Measurements from ENCODE around the gene LCN1. TPM values are rescaled to one million over a fixed set of nuclear protein-coding genes. Genes with fewer than 3 reads are reported as not detected.

The LCN1 gene
- total and polyA plus RNA-seq, 4 donors, result not detected

DNA sequence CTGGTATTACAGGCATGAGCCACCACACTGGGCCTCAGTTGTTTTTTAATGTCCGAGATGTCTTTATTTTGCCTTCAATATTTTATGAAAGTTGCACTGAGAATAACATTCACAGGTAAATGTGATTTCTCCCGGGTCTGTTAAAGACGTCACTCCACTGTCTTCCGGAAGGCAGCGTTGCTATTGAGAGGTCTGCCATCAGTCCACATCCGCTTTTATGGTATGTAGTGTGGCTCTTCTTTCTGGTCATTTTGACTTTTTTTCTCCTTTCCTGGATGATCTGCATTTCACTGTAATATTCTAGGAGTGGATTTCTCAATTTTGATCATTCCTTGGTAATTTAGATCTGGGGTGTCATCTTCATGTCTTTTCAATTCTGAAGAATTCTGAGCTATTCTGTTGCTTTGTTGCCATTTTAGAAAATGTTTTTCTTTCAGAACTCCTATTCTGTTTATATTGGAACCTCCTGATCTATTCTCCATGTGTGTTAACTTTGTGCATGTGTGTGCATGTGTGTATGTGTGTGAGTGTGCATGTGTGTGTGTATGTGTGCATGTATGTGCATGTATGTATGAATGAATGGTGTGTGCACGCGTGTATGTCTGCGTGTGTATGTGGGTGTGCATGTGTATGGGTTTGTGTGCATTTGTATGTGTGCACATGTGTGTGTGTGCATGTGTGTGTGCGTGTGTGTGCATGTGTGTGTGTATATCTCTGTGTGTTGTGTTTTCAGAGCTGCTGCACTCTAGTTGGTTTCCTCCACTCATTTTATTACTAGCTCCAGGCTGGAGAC, 1.9 kb upstream of the LCN1 start:
- H3K9me3 ChIP-seq (ENCODE audit: control insufficient read depth in 4 of 4, low read length in 3 of 4), result no peaks in the 10 kb centered on the region
- no peaks in the 10 kb centered on the region for H3K4me1 ChIP-seq (ENCODE audit: control insufficient read depth in 4 of 4, insufficient read depth in 4 of 4, low read length in 3 of 4)
- H3K9ac ChIP-seq (ENCODE audit: low read depth in 1 of 2, low read length in 2 of 2), result no peak overlapping the region
- H3K36me3 ChIP-seq (ENCODE audit: control insufficient read depth in 4 of 4, insufficient read depth in 3 of 4, low read depth in 1 of 4, low read length in 3 of 4), result no peaks in the 10 kb centered on the region
- DNase-seq (ENCODE audit: low spot score), result no peak
- TF ChIP-seq RXRA (IDR thresholded peaks at IDR 0.05) (no peak), YY1 (IDR thresholded peaks at IDR 0.05) (no peak), GABPA (IDR thresholded peaks at IDR 0.05 in 1 of 2, conservative IDR thresholded peaks at IDR 0.05 in 1 of 2) (no peak), HNF4G (IDR thresholded peaks at IDR 0.05) (no peak), RAD21 (IDR thresholded peaks at IDR 0.05) (no peak), FOXA1 (IDR thresholded peaks at IDR 0.05) (no peak), JUND (IDR thresholded peaks at IDR 0.05) (no peak), SP1 (IDR thresholded peaks at IDR 0.05) (no peak), TAF1 (conservative IDR thresholded peaks at IDR 0.05) (no peak), HNF4A (conservative IDR thresholded peaks at IDR 0.05) (no peak), FOXA2 (IDR thresholded peaks at IDR 0.05) (no peak), NR2F2 (IDR thresholded peaks at IDR 0.05) (no peak), EGR1 (IDR thresholded peaks at IDR 0.05; ENCODE audit: low read depth in 2 of 2) (no peak), CTCF (IDR thresholded peaks at IDR 0.05; ENCODE audit: low read depth, low read length, missing input control) (no peak), MAX (IDR thresholded peaks at IDR 0.05) (no peak)
- TF ChIP-seq, protein P1, sequence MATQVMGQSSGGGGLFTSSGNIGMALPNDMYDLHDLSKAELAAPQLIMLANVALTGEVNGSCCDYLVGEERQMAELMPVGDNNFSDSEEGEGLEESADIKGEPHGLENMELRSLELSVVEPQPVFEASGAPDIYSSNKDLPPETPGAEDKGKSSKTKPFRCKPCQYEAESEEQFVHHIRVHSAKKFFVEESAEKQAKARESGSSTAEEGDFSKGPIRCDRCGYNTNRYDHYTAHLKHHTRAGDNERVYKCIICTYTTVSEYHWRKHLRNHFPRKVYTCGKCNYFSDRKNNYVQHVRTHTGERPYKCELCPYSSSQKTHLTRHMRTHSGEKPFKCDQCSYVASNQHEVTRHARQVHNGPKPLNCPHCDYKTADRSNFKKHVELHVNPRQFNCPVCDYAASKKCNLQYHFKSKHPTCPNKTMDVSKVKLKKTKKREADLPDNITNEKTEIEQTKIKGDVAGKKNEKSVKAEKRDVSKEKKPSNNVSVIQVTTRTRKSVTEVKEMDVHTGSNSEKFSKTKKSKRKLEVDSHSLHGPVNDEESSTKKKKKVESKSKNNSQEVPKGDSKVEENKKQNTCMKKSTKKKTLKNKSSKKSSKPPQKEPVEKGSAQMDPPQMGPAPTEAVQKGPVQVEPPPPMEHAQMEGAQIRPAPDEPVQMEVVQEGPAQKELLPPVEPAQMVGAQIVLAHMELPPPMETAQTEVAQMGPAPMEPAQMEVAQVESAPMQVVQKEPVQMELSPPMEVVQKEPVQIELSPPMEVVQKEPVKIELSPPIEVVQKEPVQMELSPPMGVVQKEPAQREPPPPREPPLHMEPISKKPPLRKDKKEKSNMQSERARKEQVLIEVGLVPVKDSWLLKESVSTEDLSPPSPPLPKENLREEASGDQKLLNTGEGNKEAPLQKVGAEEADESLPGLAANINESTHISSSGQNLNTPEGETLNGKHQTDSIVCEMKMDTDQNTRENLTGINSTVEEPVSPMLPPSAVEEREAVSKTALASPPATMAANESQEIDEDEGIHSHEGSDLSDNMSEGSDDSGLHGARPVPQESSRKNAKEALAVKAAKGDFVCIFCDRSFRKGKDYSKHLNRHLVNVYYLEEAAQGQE (IDR thresholded peaks at IDR 0.05), result no peak
- TF ChIP-seq, protein P2, sequence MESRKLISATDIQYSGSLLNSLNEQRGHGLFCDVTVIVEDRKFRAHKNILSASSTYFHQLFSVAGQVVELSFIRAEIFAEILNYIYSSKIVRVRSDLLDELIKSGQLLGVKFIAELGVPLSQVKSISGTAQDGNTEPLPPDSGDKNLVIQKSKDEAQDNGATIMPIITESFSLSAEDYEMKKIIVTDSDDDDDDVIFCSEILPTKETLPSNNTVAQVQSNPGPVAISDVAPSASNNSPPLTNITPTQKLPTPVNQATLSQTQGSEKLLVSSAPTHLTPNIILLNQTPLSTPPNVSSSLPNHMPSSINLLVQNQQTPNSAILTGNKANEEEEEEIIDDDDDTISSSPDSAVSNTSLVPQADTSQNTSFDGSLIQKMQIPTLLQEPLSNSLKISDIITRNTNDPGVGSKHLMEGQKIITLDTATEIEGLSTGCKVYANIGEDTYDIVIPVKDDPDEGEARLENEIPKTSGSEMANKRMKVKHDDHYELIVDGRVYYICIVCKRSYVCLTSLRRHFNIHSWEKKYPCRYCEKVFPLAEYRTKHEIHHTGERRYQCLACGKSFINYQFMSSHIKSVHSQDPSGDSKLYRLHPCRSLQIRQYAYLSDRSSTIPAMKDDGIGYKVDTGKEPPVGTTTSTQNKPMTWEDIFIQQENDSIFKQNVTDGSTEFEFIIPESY (IDR thresholded peaks at IDR 0.05), result no peak
- TF ChIP-seq, protein P3, sequence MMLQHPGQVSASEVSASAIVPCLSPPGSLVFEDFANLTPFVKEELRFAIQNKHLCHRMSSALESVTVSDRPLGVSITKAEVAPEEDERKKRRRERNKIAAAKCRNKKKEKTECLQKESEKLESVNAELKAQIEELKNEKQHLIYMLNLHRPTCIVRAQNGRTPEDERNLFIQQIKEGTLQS (IDR thresholded peaks at IDR 0.05), result no peak
- WGBS, result 91% methylated on average over 10 of the region's 10 CpGs
- H3K27ac ChIP-seq (ENCODE audit: low read depth in 1 of 2, low read length in 2 of 2), result no peak overlapping the region
- H3K4me3 ChIP-seq (ENCODE audit: low read depth in 1 of 3, low read length in 3 of 3), result no peak overlapping the region
- no peaks in the 10 kb centered on the region for H3K27me3 ChIP-seq (ENCODE audit: control insufficient read depth in 4 of 4, insufficient read depth in 4 of 4, low read length in 3 of 4)
